GM12801 (cell line): ENCODE results near the gene NFASC.

Experiments used
- TF ChIP-seq, protein P1 (sequence below): IDR thresholded peaks from one replicate; pipeline ENCODE4 v1.5.1; 2011; ENCODE audit warnings: control low read depth; ENCODE audit not compliant: insufficient read length; ENCODE audit errors: extremely low read depth

NFASC gene

DNA sequence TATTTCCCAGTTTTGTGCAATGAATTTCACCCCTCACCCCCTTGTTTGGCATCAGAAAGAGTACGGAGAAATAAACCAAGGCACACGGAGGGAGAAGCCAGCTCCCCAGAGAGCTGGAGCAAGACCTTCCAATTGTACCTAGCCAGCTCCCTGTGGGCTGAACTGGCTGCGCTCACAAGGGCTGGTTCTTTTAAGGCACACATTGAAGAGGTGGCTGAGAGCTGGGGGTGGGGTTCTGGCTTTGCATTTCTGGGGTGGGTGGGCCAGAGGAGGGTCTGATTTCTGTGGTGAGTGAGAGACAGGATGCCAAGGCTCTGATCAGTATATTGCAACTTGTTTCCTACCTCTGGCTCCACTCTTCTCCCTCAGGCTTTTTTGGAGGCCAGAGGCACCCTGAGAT is 39.5 kb upstream of the NFASC start:
- TF ChIP-seq, protein P1, sequence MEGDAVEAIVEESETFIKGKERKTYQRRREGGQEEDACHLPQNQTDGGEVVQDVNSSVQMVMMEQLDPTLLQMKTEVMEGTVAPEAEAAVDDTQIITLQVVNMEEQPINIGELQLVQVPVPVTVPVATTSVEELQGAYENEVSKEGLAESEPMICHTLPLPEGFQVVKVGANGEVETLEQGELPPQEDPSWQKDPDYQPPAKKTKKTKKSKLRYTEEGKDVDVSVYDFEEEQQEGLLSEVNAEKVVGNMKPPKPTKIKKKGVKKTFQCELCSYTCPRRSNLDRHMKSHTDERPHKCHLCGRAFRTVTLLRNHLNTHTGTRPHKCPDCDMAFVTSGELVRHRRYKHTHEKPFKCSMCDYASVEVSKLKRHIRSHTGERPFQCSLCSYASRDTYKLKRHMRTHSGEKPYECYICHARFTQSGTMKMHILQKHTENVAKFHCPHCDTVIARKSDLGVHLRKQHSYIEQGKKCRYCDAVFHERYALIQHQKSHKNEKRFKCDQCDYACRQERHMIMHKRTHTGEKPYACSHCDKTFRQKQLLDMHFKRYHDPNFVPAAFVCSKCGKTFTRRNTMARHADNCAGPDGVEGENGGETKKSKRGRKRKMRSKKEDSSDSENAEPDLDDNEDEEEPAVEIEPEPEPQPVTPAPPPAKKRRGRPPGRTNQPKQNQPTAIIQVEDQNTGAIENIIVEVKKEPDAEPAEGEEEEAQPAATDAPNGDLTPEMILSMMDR, result no peak

DNA sequence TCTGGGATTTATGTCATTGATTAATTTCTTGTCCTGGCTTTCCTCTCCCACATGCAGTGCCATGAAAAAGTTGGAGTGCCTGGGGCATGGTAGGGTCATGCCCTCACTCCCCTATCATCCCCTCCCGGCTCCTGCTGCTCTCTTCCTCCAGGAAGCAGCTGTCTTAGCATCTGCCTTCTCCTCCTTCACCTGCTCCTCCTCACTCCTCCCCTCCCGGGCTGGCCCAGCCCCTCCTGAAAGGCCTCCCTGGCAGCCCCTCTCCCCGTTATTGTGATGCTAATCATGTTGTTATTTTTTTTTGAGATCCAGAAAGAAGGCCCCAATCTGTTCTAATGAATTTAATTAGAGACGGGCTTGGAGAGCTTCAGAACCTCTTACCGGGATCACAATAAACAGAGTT is 36.3 kb upstream of the NFASC start:
- TF ChIP-seq, protein P1, result no peak

- TF ChIP-seq, protein P1, result no peak
Observed at GRCh38 chr1:204834752-204835151, 35.9 kb upstream of the NFASC start.

DNA sequence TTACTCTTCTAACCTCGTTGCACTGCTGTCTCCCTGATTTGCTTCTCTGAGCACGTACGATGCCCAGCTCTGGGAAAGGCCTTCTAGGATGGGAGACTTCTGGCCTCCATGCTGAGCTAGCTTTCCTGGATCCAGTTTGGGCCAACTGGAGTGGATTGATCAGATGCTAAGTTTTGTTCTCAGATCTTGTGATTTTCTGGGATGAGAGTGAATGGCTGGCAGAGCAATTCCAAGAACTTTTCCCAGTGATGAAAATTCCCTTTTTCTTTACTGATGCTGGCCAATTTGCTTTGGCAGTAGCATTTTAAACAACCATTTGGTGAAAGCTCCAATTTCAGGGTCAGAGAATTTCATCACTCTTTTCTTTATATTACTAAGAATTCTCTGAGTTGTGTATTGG is 34.9 kb upstream of the NFASC start:
- TF ChIP-seq, protein P1, result no peak

DNA sequence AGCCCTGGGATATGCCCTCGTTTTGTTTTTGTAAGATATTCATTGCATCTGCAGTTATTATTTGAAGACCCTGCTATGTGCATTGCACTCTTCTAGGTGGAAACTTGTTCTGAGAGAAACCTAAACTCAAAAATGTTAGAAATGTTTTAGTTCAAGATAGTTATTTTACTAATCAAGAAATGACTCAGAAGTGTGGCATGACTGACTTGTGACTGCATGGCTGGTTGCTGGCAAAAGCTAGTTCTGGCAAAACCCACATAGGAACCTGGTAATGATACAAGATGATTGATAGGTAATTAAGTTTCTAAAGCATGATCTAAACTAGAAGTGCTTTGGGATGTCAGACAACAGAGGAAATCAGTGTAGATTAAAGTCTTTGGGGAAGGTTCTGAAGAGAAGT is 33.8 kb upstream of the NFASC start:
- TF ChIP-seq, protein P1, result no peak

DNA sequence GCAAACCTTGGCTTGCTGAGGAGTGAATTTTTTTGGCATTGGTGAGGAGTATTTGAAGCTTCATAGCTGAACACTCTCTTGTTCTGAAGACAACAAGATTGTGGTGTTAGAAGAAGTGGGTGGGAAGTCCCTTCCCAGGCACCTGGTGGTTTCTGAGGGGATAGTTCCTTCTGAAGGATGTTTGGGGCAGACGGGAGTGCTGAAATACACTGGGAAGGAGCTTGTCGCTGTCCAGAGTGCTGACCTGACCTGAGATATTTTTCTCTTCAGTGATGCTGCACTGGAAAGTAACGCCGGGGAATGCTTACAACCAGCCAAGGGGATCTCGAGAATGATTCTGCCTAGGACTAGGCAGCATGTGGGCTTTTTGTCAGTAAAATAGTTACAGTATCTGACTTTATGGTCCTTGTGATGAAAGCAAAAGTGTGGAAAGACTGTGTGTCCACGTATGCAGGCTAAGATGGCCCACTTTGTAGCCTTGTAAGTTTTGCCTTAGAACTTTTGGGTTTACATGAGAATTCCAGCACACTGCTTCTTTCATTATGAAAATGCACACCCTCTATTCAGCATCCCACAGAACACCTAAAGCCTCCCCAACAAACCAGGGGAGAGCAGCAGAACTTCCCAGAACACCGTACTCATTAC is 33.1 kb upstream of the NFASC start:
- TF ChIP-seq, protein P1, result no peak

GRCh38 chr1:204841316-204841715 is 29.3 kb upstream of the NFASC start:
- TF ChIP-seq, protein P1, result no peak
